HG03103 (cell line): Measurements from ENCODE around the gene TANGO2.
"Not testable (repeated sequence)": the region's sequence is repeated elsewhere in the genome, so short reads cannot be mapped to it uniquely, and the experiment has no call there.

Experiments
- ATAC-seq: cut with Tn5 transposase; IDR thresholded peaks from one replicate; pipeline ENCODE4 v1.9.1; 2021; ENCODE audit warnings: low read depth; ENCODE audit not compliant: unreplicated experiment

TANGO2 gene

DNA sequence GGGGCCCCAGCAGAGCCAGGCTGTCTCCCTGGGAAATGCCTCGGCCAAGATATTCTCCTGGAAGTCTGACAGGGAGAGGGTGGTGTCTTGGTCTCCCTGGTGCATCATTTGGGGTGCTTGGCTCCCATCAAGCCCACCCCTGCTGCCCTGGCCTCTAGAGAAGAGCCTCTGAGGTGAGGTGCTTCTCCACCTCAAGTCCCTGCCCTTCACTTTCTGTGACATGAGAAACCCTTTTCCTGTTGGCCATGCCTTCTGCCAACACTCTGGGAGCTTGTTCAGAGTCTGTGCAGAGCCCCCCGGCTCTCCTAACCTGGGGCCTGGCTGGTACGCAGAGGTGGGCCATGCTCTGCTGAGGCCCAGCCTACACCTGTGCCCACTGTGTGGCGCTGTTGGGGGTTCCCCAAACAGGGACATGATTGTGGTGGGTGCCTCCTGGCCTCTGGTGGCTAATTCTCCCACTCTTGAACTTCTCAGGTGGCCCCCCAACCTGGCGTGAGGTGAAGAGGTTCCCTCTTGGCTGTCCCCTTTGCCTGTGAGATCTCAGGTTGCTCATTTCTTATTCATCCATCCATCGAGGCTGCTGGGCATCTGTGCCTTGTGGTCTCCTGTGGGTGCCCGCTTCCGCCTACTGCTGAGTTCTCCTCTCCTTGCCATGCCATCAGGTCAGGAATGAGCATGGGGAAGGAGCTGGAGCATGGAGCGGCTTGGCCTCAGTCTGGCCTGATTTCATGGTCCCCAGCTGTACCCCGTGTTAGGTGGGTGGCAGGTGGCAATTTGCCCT is 40.0 kb downstream of the TANGO2 start:
- ATAC-seq: no peak

DNA sequence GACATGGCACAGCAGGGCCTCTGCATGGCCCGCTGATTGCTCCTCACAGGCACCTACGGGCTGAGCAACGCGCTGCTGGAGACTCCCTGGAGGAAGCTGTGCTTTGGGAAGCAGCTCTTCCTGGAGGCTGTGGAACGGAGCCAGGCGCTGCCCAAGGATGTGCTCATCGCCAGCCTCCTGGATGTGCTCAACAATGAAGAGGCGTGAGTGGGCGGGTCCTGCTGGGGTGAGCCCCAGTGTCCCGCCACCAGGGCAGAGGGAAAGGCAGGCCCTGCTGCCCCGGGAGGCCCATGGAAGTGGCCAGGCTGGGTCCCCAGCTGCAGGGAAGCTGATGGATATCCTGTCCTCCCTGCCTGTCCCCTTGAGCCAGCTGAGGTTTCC is 40.6 kb downstream of the TANGO2 start:
- ATAC-seq: no peak

DNA sequence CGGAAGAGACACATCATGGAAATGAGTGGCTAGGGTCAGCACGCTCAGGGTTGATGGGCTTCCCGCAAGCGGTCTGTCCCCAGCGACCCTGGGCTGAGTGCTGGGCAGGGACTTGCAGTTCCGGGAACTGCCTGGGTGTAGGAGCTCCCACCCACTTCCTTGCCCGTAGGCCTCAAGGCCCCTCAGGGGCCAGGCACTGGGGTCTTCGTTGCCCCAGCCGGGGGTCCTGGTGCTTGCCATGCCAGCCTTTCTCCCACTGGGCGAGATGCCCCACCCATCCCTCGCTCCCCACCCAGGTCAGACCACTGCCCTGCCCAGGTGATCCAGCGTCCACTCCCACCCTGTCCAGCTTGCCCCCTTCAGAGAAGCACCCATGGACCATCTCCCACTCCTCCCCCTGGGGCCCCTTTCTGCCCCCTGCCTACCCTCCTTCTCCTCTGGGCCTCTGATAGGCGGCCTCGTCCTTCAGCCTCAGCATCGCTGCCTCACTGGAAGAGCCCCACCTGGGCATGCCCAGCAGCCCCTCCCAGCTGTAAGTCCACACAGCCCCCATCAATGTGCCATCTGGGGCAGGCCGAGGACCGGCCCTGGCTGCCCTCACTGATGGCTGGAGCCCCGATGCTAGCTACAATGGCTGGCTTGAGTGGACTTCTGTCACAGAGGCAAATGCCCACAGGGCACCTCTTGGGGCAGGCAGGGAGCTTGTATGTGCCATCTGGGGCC is 41.3 kb downstream of the TANGO2 start:
- ATAC-seq: no peak

DNA sequence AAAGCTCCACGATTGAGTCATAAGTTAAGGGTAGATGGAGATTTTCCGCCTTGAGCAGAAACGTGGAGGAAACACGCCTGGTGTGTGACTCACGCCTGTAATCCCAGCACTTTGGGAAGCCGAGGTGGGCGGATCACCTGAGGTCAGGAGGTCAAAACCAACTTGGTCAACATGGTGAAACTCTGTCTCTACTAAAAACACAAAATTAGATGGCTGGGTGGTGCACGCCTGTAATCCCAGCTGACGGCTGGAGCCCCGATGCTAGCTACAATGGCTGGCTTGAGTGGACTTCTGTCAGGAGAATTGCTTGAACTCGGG is 41.8 kb downstream of the TANGO2 start:
- ATAC-seq: no peak

DNA sequence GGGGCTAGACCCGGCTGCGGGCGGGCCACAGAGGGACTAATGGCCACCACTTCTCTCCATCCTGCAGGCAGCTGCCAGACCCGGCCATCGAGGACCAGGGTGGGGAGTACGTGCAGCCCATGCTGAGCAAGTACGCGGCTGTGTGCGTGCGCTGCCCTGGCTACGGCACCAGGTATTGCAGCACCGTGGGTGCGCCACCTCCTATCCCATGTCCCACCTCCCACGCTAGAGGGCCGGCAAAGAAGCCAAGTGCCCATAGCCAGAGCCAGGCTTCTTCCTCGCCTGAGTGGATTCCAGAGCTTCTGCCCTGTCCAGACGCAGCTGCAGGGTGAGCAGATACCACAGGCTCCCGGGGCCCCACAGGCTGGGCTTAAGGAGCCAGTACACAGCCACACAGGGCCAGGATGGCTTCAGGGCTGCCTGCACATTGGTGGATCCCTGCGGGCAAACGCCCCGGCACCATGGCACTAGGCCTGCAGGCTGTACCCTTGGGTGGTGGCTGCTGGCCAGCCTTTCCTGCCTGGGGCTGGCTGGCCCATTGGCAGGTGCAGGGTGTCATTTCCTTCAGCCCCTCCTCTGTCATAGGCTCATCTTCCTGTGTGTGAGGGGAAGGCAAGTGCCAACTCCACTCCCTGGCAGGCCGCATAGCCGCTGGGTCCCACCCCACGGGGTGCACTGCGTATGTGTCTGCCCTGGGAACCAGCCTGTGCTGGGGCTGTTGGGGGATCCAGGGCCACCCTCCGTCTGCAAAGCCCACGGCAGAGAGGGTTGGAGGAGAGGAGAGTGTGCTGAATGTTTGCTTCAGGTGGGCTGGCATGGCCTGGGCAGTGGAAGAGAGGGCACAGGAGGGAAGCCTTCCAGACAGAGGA is 42.6 kb downstream of the TANGO2 start:
- no peak for ATAC-seq

DNA sequence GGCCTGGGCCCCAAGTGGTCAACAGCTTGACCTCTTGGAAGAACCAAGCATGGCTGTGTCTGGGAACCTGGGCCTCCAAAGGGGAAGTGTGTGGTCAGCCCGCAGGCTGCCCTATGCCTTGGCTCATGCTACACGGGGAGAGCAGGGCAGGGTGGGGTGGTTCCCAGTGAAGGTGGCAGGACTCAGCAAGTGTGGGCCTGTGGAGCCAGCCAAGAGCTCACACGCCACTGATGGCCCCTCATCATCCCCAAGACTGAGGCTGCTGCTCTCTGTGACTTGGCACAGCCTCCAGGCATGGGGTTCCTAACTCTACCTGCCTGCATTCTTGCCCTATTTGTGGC is 43.2 kb downstream of the TANGO2 start:
- no peak for ATAC-seq

DNA sequence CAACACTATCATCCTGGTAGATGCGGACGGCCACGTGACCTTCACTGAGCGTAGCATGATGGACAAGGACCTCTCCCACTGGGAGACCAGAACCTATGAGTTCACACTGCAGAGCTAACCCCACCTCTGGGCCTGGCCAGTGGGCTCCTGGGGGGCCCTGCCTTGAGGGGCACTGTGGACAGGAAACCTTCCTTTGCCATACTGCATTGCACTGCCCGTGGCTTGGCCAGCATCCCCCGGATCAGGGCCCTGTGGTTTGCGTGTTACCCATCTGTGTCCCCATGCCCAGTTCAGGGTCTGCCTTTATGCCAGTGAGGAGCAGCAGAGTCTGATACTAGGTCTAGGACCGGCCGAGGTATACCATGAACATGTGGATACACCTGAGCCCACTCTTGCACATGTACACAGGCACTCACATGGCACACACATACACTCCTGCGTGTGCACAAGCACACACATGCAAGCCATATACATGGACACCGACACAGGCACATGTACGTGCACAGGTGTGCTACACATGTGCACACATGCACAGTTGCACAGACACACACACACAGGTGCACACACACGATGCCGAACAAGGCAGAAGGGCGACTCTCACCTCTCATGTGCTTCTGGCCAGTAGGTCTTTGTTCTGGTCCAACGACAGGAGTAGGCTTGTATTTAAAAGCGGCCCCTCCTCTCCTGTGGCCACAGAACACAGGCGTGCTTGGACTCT is 43.8 kb downstream of the TANGO2 start:
- ATAC-seq: no peak

DNA sequence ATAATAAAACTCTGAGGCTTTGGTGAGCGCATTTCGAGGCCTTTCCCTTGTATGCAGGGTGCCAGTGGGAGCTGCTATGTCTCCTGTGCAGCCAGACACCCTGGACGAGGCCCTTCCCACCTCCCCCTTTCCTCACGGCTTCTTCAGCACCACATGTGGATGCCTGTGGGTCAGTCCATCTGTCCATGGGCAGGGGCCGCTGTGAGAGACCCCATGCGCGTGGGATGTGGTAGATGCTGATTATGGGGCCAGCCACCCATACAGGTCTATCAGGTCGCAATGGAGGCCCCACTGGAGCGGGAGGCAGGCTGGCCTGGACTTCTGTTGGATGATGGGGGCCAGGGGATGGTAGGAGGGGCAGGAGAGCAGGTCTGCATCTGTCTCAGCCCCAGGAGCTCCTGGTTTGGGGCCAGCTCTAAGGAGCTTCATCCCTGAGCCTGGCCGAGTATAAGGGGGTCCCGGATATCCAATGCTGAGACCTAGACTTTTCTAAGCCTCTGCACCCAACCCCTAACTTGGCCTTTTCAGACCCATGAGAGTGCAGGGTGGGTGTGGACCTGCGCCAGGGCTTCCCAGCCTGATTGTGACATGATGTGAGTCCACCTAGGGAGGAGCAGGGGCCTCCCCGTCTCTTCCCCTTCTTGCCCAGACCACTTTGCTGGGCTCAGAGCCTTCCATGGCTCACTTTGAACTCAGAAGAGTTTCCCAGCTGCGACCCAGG is 45.1 kb downstream of the TANGO2 start:
- ATAC-seq: no peak

DNA sequence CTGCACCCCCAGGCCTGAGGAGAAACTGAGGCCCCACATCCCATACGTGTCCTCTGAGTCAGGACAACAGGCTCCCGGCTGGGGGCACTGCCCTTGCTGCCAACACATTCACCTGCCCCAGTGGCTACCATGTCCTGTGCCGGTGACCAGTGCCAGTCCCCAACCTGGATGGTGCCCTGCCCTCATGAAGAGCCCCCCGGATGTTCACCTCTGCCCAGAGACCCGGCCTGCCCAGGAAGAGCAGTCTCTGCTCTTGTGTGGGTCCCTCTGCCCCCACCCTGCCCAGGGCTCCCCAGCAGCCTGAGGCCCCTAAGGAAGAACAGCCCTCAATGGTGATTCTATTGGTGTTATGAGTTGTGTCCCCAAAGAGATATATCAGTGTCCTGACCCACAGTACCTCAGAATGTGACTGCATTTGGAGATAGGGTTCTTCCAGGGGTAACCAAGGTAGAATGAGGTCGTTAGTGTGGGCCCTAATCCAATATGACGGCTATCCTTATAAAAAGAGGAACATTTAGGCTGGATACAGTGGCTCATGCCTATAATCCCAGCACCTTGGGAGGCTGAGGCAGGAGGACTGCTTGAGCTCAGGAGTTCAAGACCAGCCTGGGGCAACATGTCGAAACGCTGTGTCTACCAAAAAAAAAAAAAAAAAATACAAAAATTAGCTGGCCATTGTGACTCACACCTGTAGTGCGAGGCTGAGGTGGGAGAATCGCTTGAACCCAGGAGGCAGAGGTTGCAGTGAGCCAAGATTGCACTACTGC is 45.9 kb downstream of the TANGO2 start:
- ATAC-seq: no peak

DNA sequence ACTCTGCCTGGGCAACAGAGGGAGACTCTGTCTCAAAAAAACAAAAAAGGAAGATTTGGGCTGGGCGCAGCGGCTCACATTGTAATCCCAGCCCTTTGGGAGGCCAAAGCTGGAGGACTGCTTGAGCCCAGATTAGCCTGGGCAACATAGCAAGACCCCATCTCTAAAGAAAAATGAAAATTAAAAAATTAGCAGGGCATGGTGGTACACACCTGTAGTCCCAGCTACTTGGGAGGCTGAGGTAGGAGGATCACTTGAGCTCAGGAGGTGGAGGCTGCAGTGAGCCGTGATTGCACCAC is 46.4 kb downstream of the TANGO2 start:
- not testable (repeated sequence) for ATAC-seq

DNA sequence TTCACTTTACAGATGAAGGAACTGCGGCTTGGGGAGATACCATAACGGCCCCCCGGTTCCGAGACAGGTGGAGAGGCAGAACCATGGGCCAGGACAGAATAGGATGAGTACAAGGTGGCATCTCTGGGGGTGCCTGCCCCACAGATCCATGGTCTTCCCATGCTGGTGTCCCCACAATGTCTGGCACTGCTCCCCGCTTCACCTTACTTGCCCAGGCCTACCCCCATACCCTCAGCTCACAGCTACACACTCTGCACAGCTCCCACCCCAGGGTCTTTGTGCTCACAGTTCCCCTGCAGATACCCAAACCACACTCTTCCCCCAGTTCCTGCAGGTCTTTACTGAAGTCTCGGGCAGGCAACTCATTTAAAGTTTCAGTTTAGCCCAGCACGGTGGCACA is 47.7 kb downstream of the TANGO2 start:
- no peak for ATAC-seq

DNA sequence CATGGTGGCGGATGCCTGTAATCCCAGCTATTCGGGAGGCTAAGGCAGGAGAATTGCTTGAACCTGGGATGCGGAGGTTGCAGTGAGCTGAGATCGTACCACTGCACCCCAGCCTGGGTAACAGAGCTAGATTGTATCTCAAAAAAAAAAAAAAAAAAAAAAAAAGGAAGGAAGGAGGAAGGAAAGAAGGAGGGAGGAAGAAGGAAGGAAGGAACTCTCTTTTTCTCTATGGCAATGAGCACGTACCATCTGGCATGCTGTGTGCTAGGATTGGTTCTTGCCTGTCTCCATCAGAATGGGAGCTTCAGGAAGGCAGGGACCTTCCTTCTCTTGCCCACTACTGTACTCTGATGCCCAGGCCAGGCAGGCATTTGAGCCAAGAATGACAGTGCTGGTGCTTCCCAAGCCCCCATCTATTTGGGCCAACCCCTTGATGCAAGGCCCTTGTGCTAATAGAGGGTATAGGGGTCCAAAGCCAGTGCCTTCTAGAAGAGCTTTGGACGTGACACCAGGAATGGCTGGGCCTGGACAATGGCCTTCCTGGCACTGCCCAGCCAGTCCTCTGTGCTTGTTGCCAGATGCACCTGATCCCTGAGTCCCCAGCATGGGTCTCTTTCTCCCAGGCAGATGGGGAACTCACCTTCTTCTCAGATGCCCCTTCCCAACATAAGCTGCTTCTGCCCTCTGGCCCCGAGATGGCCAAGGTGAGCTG is 48.6 kb downstream of the TANGO2 start:
- no peak for ATAC-seq

DNA sequence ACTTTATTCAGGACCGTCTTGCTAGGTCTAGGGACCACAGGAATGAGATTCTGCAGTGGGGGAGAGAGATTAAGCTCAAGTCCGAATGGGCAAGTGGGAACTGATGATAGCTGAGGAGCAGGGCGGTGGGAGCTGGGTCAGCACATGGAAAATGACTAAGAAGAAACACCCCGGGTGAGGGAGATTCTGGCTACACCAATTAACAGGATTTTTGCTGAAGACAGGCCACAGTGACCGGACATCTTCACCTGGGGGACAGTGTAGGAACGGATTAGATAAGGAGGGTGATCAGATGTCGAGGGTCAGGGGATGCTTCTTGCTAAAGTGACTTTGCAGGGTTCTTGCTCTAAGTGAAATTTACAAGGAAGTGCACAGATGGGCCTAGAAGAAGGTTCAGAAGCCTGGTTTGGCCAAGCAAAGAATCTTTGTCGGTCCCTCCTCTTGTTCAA is 50.6 kb downstream of the TANGO2 start:
- ATAC-seq: no peak

DNA sequence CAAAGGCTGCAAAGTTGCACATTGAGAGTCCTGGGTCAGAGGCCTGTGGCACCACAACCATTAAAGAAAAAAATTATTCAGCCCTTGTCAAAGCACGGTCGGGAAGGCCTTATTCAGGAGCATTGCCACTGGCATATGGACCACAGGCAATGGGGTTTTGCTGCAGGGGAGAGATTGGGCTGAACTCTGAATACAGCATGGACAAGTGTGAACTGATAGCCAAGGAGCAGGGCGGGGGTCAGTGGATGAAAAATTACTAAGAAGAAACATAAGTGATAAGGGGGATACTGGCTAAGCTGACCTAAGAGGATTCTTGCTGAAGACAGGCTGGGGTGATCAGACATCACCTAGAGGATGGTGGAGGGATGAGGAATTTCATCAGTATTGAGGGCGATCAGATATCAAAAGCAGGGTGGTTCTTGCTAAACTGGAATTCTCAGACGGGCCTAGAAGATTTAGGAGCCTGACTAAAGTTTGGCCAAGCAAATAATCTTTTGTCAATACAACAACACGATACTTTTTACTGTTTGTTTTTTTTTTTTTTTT is 55.8 kb downstream of the TANGO2 start:
- no peak for ATAC-seq

DNA sequence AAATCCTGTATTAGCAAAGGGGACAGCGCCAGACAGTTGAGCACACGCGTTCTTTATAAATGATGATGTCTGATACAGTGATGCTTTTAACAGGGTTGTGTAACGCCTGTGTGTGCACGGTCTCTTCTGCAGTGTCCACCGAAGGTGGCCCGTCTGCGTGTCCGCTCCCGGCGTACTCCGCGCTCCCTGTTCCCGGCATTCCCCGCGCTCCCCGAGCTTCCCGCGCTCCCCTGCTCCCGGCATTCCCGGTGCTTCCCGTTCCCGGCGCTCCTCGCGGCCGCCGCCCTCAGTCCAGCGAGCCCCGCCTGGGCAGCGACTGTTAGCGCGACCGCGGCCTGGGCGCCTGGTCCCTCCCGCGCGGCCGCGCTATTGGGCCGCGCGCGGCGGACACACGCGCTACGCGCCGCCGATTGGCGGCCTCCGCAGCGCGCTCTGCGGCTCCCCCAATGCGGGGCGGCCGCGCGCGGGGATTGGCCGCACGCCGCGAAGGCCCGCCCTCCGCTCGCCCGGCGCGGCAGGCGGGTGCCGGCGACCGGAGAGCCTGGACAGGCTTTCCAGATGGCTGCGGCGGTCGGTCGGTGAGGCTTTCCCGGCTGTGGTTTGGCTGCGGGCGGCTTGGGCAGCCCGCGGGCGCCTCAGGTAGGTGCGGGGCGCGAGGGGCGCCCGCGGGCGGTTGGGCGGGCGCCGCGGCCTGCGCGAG is 59.0 kb downstream of the TANGO2 start, which contains the start of gene DGCR8:
Gene DGCR8, plus strand, starts transcription at position 497 of the 700 bp plus-strand sequence. CDS start 5,723 bp downstream, outside the sequence.
- ATAC-seq: peak; percentile 69

DNA sequence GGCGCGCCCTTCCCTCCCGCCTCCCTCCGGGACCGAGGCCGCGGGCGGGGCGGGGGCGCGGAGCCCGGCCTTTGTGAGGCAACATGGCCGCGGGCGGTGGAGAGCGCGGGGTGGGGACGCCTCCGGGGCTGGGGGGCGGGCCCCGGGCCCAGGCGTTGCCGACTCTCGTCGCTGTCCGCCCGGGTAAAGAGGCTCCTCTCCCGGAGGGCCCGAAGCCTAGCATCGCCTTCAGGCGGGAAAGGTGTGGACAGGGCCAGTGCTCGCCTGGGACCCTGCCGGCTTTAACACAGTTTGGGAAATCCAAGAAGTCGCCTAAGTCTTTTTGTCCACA is 59.5 kb downstream of the TANGO2 start:
- peak; percentile 54 for ATAC-seq

DNA sequence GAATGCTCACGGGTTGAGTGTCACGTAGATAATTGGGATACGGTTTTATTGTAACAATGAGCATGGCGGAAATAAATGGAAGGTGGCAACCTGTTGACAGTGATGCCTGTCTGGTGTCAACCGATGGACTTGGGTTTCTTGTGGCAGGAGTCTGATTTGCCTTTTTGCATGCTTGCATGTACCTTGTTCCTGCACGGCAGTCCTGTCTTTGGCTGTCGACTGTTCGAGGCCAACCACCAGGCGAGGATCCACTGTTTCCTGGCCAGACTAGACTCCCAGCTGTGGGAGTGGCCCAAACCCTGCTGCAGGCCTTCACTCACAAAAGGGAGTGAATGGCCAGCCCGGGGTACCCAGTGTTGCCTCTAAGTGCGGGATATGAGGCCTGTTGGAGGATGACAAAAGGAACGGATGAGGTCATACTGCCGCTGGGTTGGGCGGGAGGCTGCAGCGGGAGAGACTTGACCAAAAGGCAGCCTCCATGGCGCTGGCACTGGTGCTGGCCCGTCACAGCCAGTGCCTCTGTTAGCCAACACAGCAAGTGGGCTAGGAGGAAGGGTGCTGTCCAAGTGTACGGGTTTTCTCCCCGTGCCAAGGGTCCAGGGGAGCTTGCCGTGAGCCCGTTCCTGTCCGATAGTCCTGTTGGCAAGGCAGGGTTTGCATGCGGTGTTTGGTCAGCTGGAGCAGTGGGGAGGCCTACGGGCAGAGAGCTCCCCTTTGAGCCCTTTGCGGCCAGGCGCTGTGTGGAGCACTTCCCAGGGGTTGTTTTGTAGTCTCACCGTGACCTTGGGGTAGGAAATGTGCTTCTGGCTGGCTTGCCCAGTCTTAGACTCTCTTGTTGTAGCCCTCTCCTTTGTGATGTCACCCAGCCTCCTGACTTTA is 60.1 kb downstream of the TANGO2 start:
- no peak for ATAC-seq
